Neural progenitor cell (in vitro differentiated cells): Measurements from ENCODE around the gene FAM117B. TPM values are rescaled to one million over a fixed set of nuclear protein-coding genes. Genes with fewer than 3 reads are reported as not detected.

ENCODE experiments used
- DNase-seq: peaks from one replicate; pipeline ENCODE4 v3.0.0-alpha.2; 2016; ENCODE audit warnings: low spot score
- H2AFZ ChIP-seq: fragments of 200-600 bp; sonication (generic); replicated peaks from 2 replicates; pipeline ENCODE4 v1.6.1; 2016; ENCODE audit warnings: antibody characterized with exemption
- H3F3A ChIP-seq: fragments of 200-600 bp; sonication (generic); 2 replicates; pipeline ENCODE4 v1.6.1; 2016; ENCODE audit warnings: antibody characterized with exemption, low read depth
- H3K27ac ChIP-seq: fragments of 200-600 bp; sonication (generic); 2 replicates; pipeline ENCODE4 v1.5.1; 2016; ENCODE audit warnings: mild to moderate bottlenecking
- H3K27me3 ChIP-seq: fragments of 200-600 bp; sonication (generic); 2 replicates; pipeline ENCODE4 v1.6.1; 2016; ENCODE audit warnings: mild to moderate bottlenecking, moderate library complexity
- H3K36me3 ChIP-seq: fragments of 200-600 bp; sonication (generic); 2 replicates; pipeline ENCODE4 v1.5.1; 2016
- H3K4me1 ChIP-seq: fragments of 200-600 bp; sonication (generic); 2 replicates; pipeline ENCODE4 v1.6.1; 2016; ENCODE audit warnings: mixed run types
- H3K4me2 ChIP-seq: fragments of 200-600 bp; sonication (generic); 2 replicates; pipeline ENCODE4 v1.6.1; 2016
- H3K4me3 ChIP-seq: fragments of 200-600 bp; sonication (generic); 2 replicates; pipeline ENCODE4 v1.5.1; 2016
- H3K79me2 ChIP-seq: fragments of 200-600 bp; sonication (generic); 2 replicates; pipeline ENCODE4 v1.6.1; 2016; ENCODE audit warnings: low read depth
- H3K9ac ChIP-seq: fragments of 200-600 bp; sonication (generic); 2 replicates; pipeline ENCODE4 v1.6.1; 2016
- H3K9me3 ChIP-seq: fragments of 200-600 bp; sonication (generic); 2 replicates; pipeline ENCODE4 v1.5.1; 2016; ENCODE audit warnings: low read depth
- H4K20me1 ChIP-seq: fragments of 200-600 bp; sonication (generic); 2 replicates; pipeline ENCODE4 v1.6.1; 2016; ENCODE audit warnings: low read depth
- H3K27ac Mint-ChIP-seq: 3 replicates; pipeline ENCODE4 v1.8.0; 2021; ENCODE audit warnings: mixed read lengths
- H3K27me3 Mint-ChIP-seq: 2 replicates; pipeline ENCODE4 v1.8.0; 2022; ENCODE audit warnings: low read depth, mild to moderate bottlenecking, inconsistent platforms, moderate library complexity, mixed read lengths; ENCODE audit not compliant: insufficient read depth
- H3K36me3 Mint-ChIP-seq: 3 replicates; pipeline ENCODE4 v1.8.0; 2021; ENCODE audit warnings: mixed read lengths
- H3K4me1 Mint-ChIP-seq: 3 replicates; pipeline ENCODE4 v1.8.0; 2021; ENCODE audit warnings: mixed read lengths
- H3K4me3 Mint-ChIP-seq: 3 replicates; pipeline ENCODE4 v1.8.0; 2021; ENCODE audit warnings: mild to moderate bottlenecking, moderate library complexity, mixed read lengths
- H3K9me3 Mint-ChIP-seq: 3 replicates; pipeline ENCODE4 v1.8.0; 2020; ENCODE audit warnings: mixed read lengths
- EZH2 ChIP-seq: fragments of 200-600 bp; sonication (generic); IDR thresholded peaks from 2 replicates; pipeline ENCODE4 v1.6.1; 2017; ENCODE audit warnings: antibody characterized with exemption, mild to moderate bottlenecking, moderate library complexity
- EZH2phosphoT487 ChIP-seq: fragments of 200-600 bp; sonication (generic); IDR thresholded peaks from 2 replicates; pipeline ENCODE4 v1.6.1; 2017; ENCODE audit warnings: antibody characterized with exemption
- total RNA-seq: library from RNA; depleted of rRNA; stranded (reverse); fragments of >200 nt; gene quantifications from 2 replicates; pipeline ENCODE4 v1.2.3, GENCODE V29; 2015; ENCODE audit warnings: low replicate concordance
- TF ChIP-seq, protein P1 (sequence below): fragments of 200-600 bp; sonication (generic); IDR thresholded peaks from 2 replicates; pipeline ENCODE4 v1.5.1; 2017; ENCODE audit warnings: antibody characterized with exemption, mild to moderate bottlenecking

FAM117B gene
- total RNA-seq, 1 donor from 2014 or later = 17.5 TPM

DNA sequence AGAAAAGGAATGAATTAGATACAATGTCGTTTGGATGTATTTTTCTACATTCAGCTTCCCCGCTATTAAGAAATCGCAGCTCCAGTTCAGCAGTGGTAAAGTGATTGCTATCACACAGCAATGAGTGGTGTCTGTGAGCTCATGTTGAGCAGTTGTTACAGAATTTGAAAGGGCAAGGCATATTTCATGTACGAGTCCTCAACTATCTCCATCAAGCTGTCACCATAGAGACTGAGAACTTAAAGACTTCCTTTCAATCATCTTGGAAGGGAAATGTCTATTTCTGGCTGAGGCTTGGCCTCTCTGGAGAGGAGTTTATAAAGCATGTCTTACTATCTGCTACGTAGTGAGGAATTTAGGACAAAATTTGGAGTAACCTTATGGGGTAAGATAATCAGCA, 24.4 kb upstream of the FAM117B start:
- no peak overlapping the region for H3K27ac Mint-ChIP-seq
- Histone ChIP-seq H3K79me2 (no peaks in the 10 kb centered on the region), H3K36me3 (no peaks in the 10 kb centered on the region), H3K27me3 (no peaks in the 10 kb centered on the region), H3K4me1 (peaks cover 6% of the 10 kb centered on the region), H3K27ac (no peak overlapping the region), H3K9ac (no peak overlapping the region), H4K20me1 (no peaks in the 10 kb centered on the region), H3K9me3 (no peaks in the 10 kb centered on the region), H3K4me2 (no peak overlapping the region), H2AFZ (no peak overlapping the region), H3F3A (no peaks in the 10 kb centered on the region), H3K4me3 (no peak overlapping the region)
- H3K27me3 Mint-ChIP-seq = peaks cover 3% of the 10 kb centered on the region
- H3K4me3 Mint-ChIP-seq = no peak overlapping the region
- DNase-seq = no peak
- H3K4me1 Mint-ChIP-seq = peaks cover 11% of the 10 kb centered on the region
- no peaks in the 10 kb centered on the region for H3K9me3 Mint-ChIP-seq
- TF ChIP-seq, protein P1, sequence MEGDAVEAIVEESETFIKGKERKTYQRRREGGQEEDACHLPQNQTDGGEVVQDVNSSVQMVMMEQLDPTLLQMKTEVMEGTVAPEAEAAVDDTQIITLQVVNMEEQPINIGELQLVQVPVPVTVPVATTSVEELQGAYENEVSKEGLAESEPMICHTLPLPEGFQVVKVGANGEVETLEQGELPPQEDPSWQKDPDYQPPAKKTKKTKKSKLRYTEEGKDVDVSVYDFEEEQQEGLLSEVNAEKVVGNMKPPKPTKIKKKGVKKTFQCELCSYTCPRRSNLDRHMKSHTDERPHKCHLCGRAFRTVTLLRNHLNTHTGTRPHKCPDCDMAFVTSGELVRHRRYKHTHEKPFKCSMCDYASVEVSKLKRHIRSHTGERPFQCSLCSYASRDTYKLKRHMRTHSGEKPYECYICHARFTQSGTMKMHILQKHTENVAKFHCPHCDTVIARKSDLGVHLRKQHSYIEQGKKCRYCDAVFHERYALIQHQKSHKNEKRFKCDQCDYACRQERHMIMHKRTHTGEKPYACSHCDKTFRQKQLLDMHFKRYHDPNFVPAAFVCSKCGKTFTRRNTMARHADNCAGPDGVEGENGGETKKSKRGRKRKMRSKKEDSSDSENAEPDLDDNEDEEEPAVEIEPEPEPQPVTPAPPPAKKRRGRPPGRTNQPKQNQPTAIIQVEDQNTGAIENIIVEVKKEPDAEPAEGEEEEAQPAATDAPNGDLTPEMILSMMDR = no peak
- no peak for TF ChIP-seq EZH2
- TF ChIP-seq EZH2phosphoT487 = no peak
- no peaks in the 10 kb centered on the region for H3K36me3 Mint-ChIP-seq

DNA sequence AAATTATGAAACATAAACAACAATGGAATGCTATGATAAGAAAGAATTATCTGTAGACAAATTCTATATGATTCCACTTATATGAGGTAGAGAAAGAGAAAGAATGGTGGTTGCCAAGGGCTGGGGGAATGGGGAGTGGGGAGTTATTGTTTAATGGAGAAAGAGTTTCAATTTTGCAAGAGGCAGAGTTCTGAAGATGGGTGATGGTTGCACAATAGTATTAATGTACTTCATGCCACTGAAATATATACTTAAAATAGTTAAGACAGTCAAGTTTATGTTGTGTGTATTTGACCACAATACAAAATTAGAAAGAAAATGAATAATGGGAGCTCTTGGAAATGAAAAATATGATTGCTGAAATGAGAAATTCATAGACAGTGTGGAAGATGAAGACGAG, 22.6 kb upstream of the FAM117B start:
- Histone ChIP-seq H3F3A (no peaks in the 10 kb centered on the region), H3K9me3 (no peaks in the 10 kb centered on the region), H3K27ac (no peak overlapping the region), H3K4me2 (no peak overlapping the region), H3K9ac (no peak overlapping the region), H3K4me1 (peaks cover 6% of the 10 kb centered on the region), H4K20me1 (no peaks in the 10 kb centered on the region), H3K27me3 (no peaks in the 10 kb centered on the region), H3K36me3 (no peaks in the 10 kb centered on the region), H2AFZ (no peak overlapping the region), H3K79me2 (no peaks in the 10 kb centered on the region), H3K4me3 (no peak overlapping the region)
- TF ChIP-seq, protein P1 = no peak
- H3K4me1 Mint-ChIP-seq = peaks cover 11% of the 10 kb centered on the region
- no peaks in the 10 kb centered on the region for H3K9me3 Mint-ChIP-seq
- H3K27me3 Mint-ChIP-seq = peaks cover 3% of the 10 kb centered on the region
- H3K36me3 Mint-ChIP-seq = no peaks in the 10 kb centered on the region
- H3K4me3 Mint-ChIP-seq = no peak overlapping the region
- H3K27ac Mint-ChIP-seq = no peak overlapping the region
- no peak for DNase-seq

DNA sequence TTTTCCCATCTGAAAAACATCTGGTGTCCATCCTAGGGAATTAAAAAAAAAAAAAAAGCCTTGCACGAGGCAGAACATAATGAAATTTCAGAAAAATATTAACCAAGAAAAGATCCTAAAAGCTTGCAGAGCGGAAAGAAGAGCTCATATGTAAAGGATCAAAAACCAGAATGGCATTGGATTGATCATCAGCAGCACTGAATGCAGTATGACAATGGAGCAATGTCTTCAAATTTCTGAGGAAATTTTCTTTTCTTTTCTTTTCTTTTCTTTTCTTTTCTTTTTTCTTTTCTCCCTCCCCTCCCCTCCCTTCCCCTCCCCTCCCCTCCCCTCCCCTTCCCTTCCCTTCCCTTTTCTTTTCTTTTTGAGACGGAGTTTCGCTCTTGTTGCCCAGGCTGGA, 21.3 kb upstream of the FAM117B start:
- no peaks in the 10 kb centered on the region for H3F3A ChIP-seq
- no peak overlapping the region for H3K27ac ChIP-seq
- no peak overlapping the region for H3K9ac ChIP-seq
- H3K27ac Mint-ChIP-seq = no peak overlapping the region
- peaks cover 11% of the 10 kb centered on the region for H3K4me1 Mint-ChIP-seq
- no peaks in the 10 kb centered on the region for H3K9me3 ChIP-seq
- H3K4me1 ChIP-seq = peaks cover 6% of the 10 kb centered on the region
- peaks cover 3% of the 10 kb centered on the region for H3K27me3 Mint-ChIP-seq
- H3K36me3 ChIP-seq = no peaks in the 10 kb centered on the region
- no peak overlapping the region for H3K4me2 ChIP-seq
- no peaks in the 10 kb centered on the region for H3K36me3 Mint-ChIP-seq
- no peaks in the 10 kb centered on the region for H3K27me3 ChIP-seq
- no peak for TF ChIP-seq EZH2
- no peak for TF ChIP-seq EZH2phosphoT487
- TF ChIP-seq, protein P1 = no peak
- no peaks in the 10 kb centered on the region for H3K79me2 ChIP-seq
- no peak for DNase-seq
- H3K4me3 Mint-ChIP-seq = no peak overlapping the region
- no peaks in the 10 kb centered on the region for H3K9me3 Mint-ChIP-seq
- H3K4me3 ChIP-seq = no peak overlapping the region
- H2AFZ ChIP-seq = no peak overlapping the region
- no peaks in the 10 kb centered on the region for H4K20me1 ChIP-seq

DNA sequence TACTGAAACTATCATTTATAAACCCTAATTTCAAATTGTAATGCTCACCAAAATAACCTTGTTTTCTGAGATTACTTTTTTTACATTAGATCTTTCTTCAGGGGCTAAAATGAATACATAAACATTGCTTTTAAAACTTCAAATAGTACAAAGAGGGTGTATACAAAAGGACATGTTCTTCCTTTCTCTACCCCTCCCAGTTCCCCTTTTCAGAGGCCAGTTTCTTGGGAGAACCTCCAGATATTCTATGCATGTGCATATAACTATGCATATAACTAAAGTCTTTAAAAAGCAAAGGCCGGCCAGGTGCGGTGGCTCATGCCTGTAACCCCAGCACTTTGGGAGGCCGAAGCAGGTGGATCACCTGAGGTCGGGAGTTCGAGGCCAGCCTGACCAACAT, 10.6 kb upstream of the FAM117B start:
- no peak overlapping the region for H2AFZ ChIP-seq
- Mint-ChIP-seq H3K4me3 (no peak overlapping the region), H3K27ac (no peak overlapping the region), H3K27me3 (no peaks in the 10 kb centered on the region), H3K4me1 (no peaks in the 10 kb centered on the region), H3K9me3 (no peaks in the 10 kb centered on the region), H3K36me3 (no peaks in the 10 kb centered on the region)
- H3K4me1 ChIP-seq = no peaks in the 10 kb centered on the region
- H3K4me3 ChIP-seq = no peak overlapping the region
- no peaks in the 10 kb centered on the region for H3F3A ChIP-seq
- no peaks in the 10 kb centered on the region for H3K9me3 ChIP-seq
- H3K36me3 ChIP-seq = no peaks in the 10 kb centered on the region
- H3K27ac ChIP-seq = no peak overlapping the region
- H3K27me3 ChIP-seq = no peaks in the 10 kb centered on the region
- H3K79me2 ChIP-seq = no peaks in the 10 kb centered on the region
- TF ChIP-seq EZH2 (no peak), EZH2phosphoT487 (no peak)
- TF ChIP-seq, protein P1 = no peak
- no peaks in the 10 kb centered on the region for H4K20me1 ChIP-seq
- H3K4me2 ChIP-seq = no peak overlapping the region
- no peak overlapping the region for H3K9ac ChIP-seq
- no peak for DNase-seq
